Measurements from ENCODE around the gene LIPK. TPM values are rescaled to one million over a fixed set of nuclear protein-coding genes. Genes with fewer than 3 reads are reported as not detected.
A peak's percentile ranks its signal among the peaks of the same experiment; 100 is the strongest.
"Not testable (repeated sequence)": the region's sequence is repeated elsewhere in the genome, so short reads cannot be mapped to it uniquely, and the experiment has no call there.

Gene LIPK
- total and polyA plus RNA-seq, 2 experiments from 2014 or later: not detected

GRCh38 chr10:88693392-88694020 lies 12.5 kb upstream of the LIPK start:
- no peaks in the 10 kb centered on the region for H3K4me1 ChIP-seq (ENCODE audit: insufficient read depth)
- H4K20me1 ChIP-seq (ENCODE audit: insufficient read depth, poor library complexity, severe bottlenecking): no peaks in the 10 kb centered on the region
- WGBS (ENCODE audit: low lambda C conversion rate, missing lambda C conversion rate): 58% methylated on average over 4 of the region's 4 CpGs
- no peaks in the 10 kb centered on the region for H3K9me2 ChIP-seq (replicated peaks; ENCODE audit: insufficient read depth)
- H2AFZ ChIP-seq: peak overlapping the region; percentile 14
- no peaks in the 10 kb centered on the region for H3K9me3 ChIP-seq (ENCODE audit: low read depth)
- H3K4me3 ChIP-seq: no peak overlapping the region
- H3K27ac ChIP-seq: no peak overlapping the region
- TF ChIP-seq EZH2phosphoT487 (IDR thresholded peaks at IDR 0.05; ENCODE audit: low read depth, severe bottlenecking, unreplicated experiment) (no peak), CTCF (IDR thresholded peaks at IDR 0.05; ENCODE audit: poor library complexity) (peak; percentile 14)
- H3K79me2 ChIP-seq: no peaks in the 10 kb centered on the region
- H3K27me3 ChIP-seq: no peaks in the 10 kb centered on the region
- H3K4me2 ChIP-seq: no peak overlapping the region
- no peaks in the 10 kb centered on the region for H3K36me3 ChIP-seq (replicated peaks; ENCODE audit: insufficient read depth, low read depth)
- DNase-seq (ENCODE audit: low spot score): no peak

GRCh38 chr10:88702848-88703597 lies 3.0 kb upstream of the LIPK start:
- H4K20me1 ChIP-seq (ENCODE audit: insufficient read depth, poor library complexity, severe bottlenecking): no peaks in the 10 kb centered on the region
- H3K9me2 ChIP-seq (replicated peaks; ENCODE audit: insufficient read depth): no peaks in the 10 kb centered on the region
- no peaks in the 10 kb centered on the region for H3K27me3 ChIP-seq
- H3K4me3 ChIP-seq: no peak overlapping the region
- peaks cover 5% of the 10 kb centered on the region for H3K4me1 ChIP-seq (ENCODE audit: insufficient read depth)
- H3K79me2 ChIP-seq: no peaks in the 10 kb centered on the region
- peak overlapping the region; percentile 39 for H3K4me2 ChIP-seq
- H2AFZ ChIP-seq: no peak overlapping the region
- no peaks in the 10 kb centered on the region for H3K9me3 ChIP-seq (ENCODE audit: low read depth)
- WGBS (ENCODE audit: low lambda C conversion rate, missing lambda C conversion rate): 47% methylated on average over 4 of the region's 4 CpGs
- TF ChIP-seq CTCF (IDR thresholded peaks at IDR 0.05; ENCODE audit: poor library complexity) (no peak), EZH2phosphoT487 (IDR thresholded peaks at IDR 0.05; ENCODE audit: low read depth, severe bottlenecking, unreplicated experiment) (no peak), EZH2 (IDR thresholded peaks at IDR 0.05; ENCODE audit: borderline replicate concordance) (no peak)
- peak overlapping the region; percentile 91 for H3K27ac ChIP-seq
- no peaks in the 10 kb centered on the region for H3K36me3 ChIP-seq (replicated peaks; ENCODE audit: insufficient read depth, low read depth)
- DNase-seq (ENCODE audit: low spot score): peak; percentile 80

DNA sequence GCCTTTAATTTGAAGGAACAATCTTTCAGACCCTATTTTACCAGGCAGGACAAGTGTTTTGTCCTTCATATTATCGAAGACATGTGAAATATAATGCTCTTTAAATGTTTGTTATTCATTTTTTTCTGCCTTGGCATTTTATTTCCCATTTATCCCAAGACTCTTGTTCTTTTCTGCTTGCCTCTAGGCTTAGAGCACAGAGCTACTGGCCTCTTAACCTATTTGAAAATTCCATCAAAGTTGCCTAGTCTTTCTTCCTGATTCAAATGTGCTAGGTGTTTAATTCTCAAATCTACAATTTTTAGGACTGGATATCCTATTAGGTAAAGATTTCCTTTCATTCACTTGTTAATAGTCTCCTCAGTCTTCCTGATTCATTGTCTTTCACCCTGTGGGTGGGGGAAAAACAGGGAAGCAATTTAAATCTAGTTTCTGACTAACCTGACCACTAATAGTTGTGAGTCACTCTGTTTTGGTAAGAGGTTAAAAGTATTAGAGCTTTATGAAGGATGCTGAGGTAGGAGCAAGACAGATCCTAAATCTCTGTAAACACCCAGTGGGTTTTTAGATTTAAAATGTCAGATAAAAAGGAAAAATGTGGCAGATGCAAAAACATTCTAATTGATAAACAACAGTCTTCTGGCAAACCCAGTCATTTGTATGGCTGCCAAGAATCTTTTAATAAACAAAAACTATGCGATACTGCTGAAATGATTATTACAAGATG lies 1.5 kb downstream of the LIPK start:
- Histone ChIP-seq H3K4me3 (no peak overlapping the region), H3K4me1 (ENCODE audit: insufficient read depth) (peaks cover 5% of the 10 kb centered on the region), H3K4me2 (no peak overlapping the region), H3K9me3 (ENCODE audit: low read depth) (no peaks in the 10 kb centered on the region), H3K27me3 (no peaks in the 10 kb centered on the region), H4K20me1 (ENCODE audit: insufficient read depth, poor library complexity, severe bottlenecking) (no peaks in the 10 kb centered on the region), H3K9me2 (replicated peaks; ENCODE audit: insufficient read depth) (no peaks in the 10 kb centered on the region), H3K79me2 (no peaks in the 10 kb centered on the region), H2AFZ (no peak overlapping the region), H3K27ac (no peak overlapping the region), H3K36me3 (replicated peaks; ENCODE audit: insufficient read depth, low read depth) (no peaks in the 10 kb centered on the region)
- TF ChIP-seq EZH2phosphoT487 (IDR thresholded peaks at IDR 0.05; ENCODE audit: low read depth, severe bottlenecking, unreplicated experiment) (no peak), CTCF (IDR thresholded peaks at IDR 0.05; ENCODE audit: poor library complexity) (no peak), EZH2 (IDR thresholded peaks at IDR 0.05; ENCODE audit: borderline replicate concordance) (no peak)
- 38% methylated on average over 2 of the region's 2 CpGs for WGBS (ENCODE audit: low lambda C conversion rate, missing lambda C conversion rate)
- no peak for DNase-seq (ENCODE audit: low spot score)

GRCh38 chr10:88709361-88709760 lies 3.3 kb downstream of the LIPK start:
- H3K9me3 ChIP-seq (ENCODE audit: low read depth); H3K4me1 ChIP-seq (ENCODE audit: insufficient read depth); H3K4me2 ChIP-seq; H3K27me3 ChIP-seq; H4K20me1 ChIP-seq (ENCODE audit: insufficient read depth, poor library complexity, severe bottlenecking); H3K27ac ChIP-seq; H3K4me3 ChIP-seq; H3K79me2 ChIP-seq; H2AFZ ChIP-seq; H3K9me2 ChIP-seq (replicated peaks; ENCODE audit: insufficient read depth); H3K36me3 ChIP-seq (replicated peaks; ENCODE audit: insufficient read depth, low read depth); DNase-seq (ENCODE audit: low spot score): not testable (repeated sequence)
- 60% methylated on average over 6 of the region's 6 CpGs for WGBS (ENCODE audit: low lambda C conversion rate, missing lambda C conversion rate)
